ENCODE measurements around the gene KRTAP10-2. TPM values are rescaled to one million over a fixed set of nuclear protein-coding genes. Genes with fewer than 3 reads are reported as not detected.
"Not testable (repeated sequence)": the region's sequence is repeated elsewhere in the genome, so short reads cannot be mapped to it uniquely, and the experiment has no call there.

KRTAP10-2 gene
- total RNA-seq, 1 experiment from 2014 or later = not detected

- DNase-seq (ENCODE audit: low spot score) = no peak
Observed at GRCh38 chr21:44568261-44568660, 17.0 kb upstream of the KRTAP10-2 start.

- DNase-seq (ENCODE audit: low spot score) = no peak
Observed at GRCh38 chr21:44567481-44568171, 16.3 kb upstream of the KRTAP10-2 start.

GRCh38 chr21:44566403-44566802 is 15.1 kb upstream of the KRTAP10-2 start:
- DNase-seq (ENCODE audit: low spot score) = no peak

GRCh38 chr21:44564886-44565598 is 13.7 kb upstream of the KRTAP10-2 start:
- no peak for DNase-seq (ENCODE audit: low spot score)

- DNase-seq (ENCODE audit: low spot score) = no peak
Observed at GRCh38 chr21:44564099-44564498, 12.8 kb upstream of the KRTAP10-2 start.

- no peak for DNase-seq (ENCODE audit: low spot score)
Observed at GRCh38 chr21:44558695-44559094, 7.4 kb upstream of the KRTAP10-2 start, which contains the start of gene KRTAP10-3. Gene KRTAP10-3, minus strand, starts transcription at chr21:44558795. Its CDS starts 80 bp downstream, at chr21:44558715.

GRCh38 chr21:44558329-44558675 is 7.0 kb upstream of the KRTAP10-2 start:
- not testable (repeated sequence) for DNase-seq (ENCODE audit: low spot score)

GRCh38 chr21:44557491-44558328 is 6.4 kb upstream of the KRTAP10-2 start:
- no peak for DNase-seq (ENCODE audit: low spot score)

GRCh38 chr21:44556879-44557278 is 5.6 kb upstream of the KRTAP10-2 start:
- DNase-seq (ENCODE audit: low spot score) = no peak

- DNase-seq (ENCODE audit: low spot score) = no peak
Observed at GRCh38 chr21:44555200-44555875, 4.0 kb upstream of the KRTAP10-2 start.

- DNase-seq (ENCODE audit: low spot score) = no peak
Observed at GRCh38 chr21:44552681-44553080, 1.4 kb upstream of the KRTAP10-2 start.

- DNase-seq (ENCODE audit: low spot score) = no peak
Observed at GRCh38 chr21:44552136-44552535, 831 bp upstream of the KRTAP10-2 start.

GRCh38 chr21:44550807-44551206 is 498 bp downstream of the KRTAP10-2 start:
- no peak for DNase-seq (ENCODE audit: low spot score)

GRCh38 chr21:44550285-44550684 is 1.0 kb downstream of the KRTAP10-2 start:
- DNase-seq (ENCODE audit: low spot score) = not testable (repeated sequence)

GRCh38 chr21:44549525-44550211 is 1.6 kb downstream of the KRTAP10-2 start:
- no peak for DNase-seq (ENCODE audit: low spot score)

GRCh38 chr21:44548922-44549321 is 2.4 kb downstream of the KRTAP10-2 start:
- no peak for DNase-seq (ENCODE audit: low spot score)

- no peak for DNase-seq (ENCODE audit: low spot score)
Observed at GRCh38 chr21:44548381-44548780, 2.9 kb downstream of the KRTAP10-2 start.

- DNase-seq (ENCODE audit: low spot score) = no peak
Observed at GRCh38 chr21:44547656-44548331, 3.5 kb downstream of the KRTAP10-2 start.

- no peak for DNase-seq (ENCODE audit: low spot score)
Observed at GRCh38 chr21:44544566-44544965, 6.7 kb downstream of the KRTAP10-2 start.

- DNase-seq (ENCODE audit: low spot score) = no peak
Observed at GRCh38 chr21:44542716-44543115, 8.6 kb downstream of the KRTAP10-2 start.

Data from A172 (cell line).